AG10803 (cell line): ENCODE measurements around the gene COIL.
"Not testable (repeated sequence)": the region's sequence is repeated elsewhere in the genome, so short reads cannot be mapped to it uniquely, and the experiment has no call there.

ENCODE experiments used
- DNase-seq: peaks from one replicate; pipeline ENCODE4 v3.0.0; 2010; ENCODE audit warnings: low read depth
- H3K4me3 ChIP-seq: 2 replicates; pipeline ENCODE4 v1.5.1; 2011; ENCODE audit warnings: mild to moderate bottlenecking, low read length, control low read depth
- CTCF ChIP-seq: conservative IDR thresholded peaks from 2 replicates; pipeline ENCODE4 v1.5.1; 2011; ENCODE audit warnings: mild to moderate bottlenecking, low read length, control low read depth, inconsistent platforms

The COIL gene

DNA sequence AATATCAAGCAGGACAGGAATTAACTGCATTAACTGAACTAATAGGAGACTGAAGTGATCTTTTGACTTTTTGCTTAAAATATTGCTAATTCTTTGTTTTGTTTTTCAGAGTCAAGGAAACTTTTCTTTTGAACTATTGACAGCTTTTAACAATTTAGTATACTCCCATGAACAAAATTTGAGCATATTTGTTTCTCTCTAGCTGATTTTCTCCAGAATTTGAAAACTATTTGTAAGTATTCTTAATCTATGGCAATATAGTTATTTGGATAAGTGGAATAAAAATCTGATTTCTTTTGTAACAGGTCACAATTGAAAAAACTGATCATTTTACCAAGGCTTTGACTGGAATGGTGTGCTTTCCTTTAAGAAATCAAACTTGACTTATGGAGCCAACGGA is 10.1 kb upstream of the COIL start:
- no peak for DNase-seq
- H3K4me3 ChIP-seq, result no peak overlapping the region
- no peak for TF ChIP-seq CTCF

GRCh38 chr17:56966338-56966737 is 5.5 kb upstream of the COIL start:
- H3K4me3 ChIP-seq, result no peak overlapping the region
- DNase-seq, result no peak
- no peak for TF ChIP-seq CTCF

- H3K4me3 ChIP-seq, DNase-seq: not testable (repeated sequence)
These were observed 4.8 kb upstream of the COIL start for GRCh38 chr17:56965681-56966080.

- not testable (repeated sequence) for H3K4me3 ChIP-seq
These were observed 4.4 kb upstream of the COIL start for GRCh38 chr17:56965241-56965640.

GRCh38 chr17:56956992-56957391 is 3.9 kb downstream of the COIL start:
- no peak for DNase-seq
- H3K4me3 ChIP-seq, result no peak overlapping the region
- TF ChIP-seq CTCF, result no peak

More at GRCh38 chr17:56965241-56965640, 4.4 kb upstream of the COIL start:
- DNase-seq, result not testable (repeated sequence)

DNA sequence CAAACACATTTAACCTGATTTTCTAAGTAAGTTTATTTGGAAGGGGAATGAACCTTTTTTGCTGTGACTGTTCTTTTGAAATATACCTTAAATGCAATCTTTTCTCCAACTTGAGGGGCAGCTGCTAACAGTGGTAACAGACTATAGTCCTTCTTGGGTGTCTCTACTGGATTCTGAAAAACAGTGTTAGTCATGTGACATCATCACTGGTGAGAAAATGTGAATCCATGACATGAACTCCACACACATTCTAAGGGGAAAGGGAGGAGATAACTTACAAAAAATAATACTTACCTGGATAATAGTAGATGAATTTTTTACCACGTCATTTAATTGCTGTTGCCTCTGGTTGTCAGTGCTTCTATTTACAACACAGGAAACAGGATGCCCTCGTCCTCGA is 11.3 kb downstream of the COIL start:
- no peak for TF ChIP-seq CTCF
- DNase-seq, result no peak
- no peak overlapping the region for H3K4me3 ChIP-seq

DNA sequence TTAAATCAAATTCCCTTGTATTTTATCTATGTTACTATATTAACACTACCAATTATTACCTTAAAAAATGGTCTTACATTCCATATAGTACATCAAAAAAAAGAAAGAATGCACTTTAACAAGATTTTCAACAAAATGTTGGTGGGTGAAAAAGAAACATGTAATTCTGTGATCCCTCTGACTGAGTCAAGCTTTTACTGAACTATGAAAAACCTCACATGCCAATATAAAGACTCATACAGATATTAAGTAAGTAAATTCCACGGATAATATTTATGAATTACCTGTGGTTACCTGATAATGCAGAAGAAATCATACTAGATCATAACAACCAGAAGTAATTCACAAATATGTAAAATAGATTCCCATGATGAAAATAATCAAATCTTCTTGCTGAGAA is 12.4 kb downstream of the COIL start:
- TF ChIP-seq CTCF, result no peak

GRCh38 chr17:56947741-56948140 is 13.1 kb downstream of the COIL start:
- no peak overlapping the region for H3K4me3 ChIP-seq
- TF ChIP-seq CTCF, result no peak
- no peak for DNase-seq

More for the DNA sequence above, 12.4 kb downstream of the COIL start:
- peak; percentile 25 for DNase-seq
- H3K4me3 ChIP-seq, result no peak overlapping the region
